Nephron (organoid): ENCODE results near the gene TLN1.

Source experiments
- H3K27ac Mint-ChIP-seq, 3 experiments: 2 replicates each; pipeline ENCODE4 v1.8.0; 2020; ENCODE audit warnings: mixed read lengths in 3 of 3, mild to moderate bottlenecking in 2 of 3, moderate library complexity in 1 of 3
- H3K27me3 Mint-ChIP-seq: 2 replicates; pipeline ENCODE4 v1.8.0; 2021; ENCODE audit warnings: low read depth, mild to moderate bottlenecking, moderate library complexity, mixed read lengths
- H3K36me3 Mint-ChIP-seq: 2 replicates; pipeline ENCODE4 v1.8.0; 2020; ENCODE audit warnings: low read depth, mixed read lengths
- H3K4me1 Mint-ChIP-seq: 2 replicates; pipeline ENCODE4 v1.8.0; 2020; ENCODE audit warnings: mixed read lengths
- H3K4me3 Mint-ChIP-seq, 3 experiments: 2 replicates each; pipeline ENCODE4 v1.8.0; 2020; ENCODE audit warnings: mild to moderate bottlenecking in 3 of 3, mixed read lengths in 3 of 3, moderate library complexity in 2 of 3
- H3K9me3 Mint-ChIP-seq: 2 replicates; pipeline ENCODE4 v1.8.0; 2020; ENCODE audit warnings: mixed read lengths
- CTCF ChIP-seq, 3 experiments: fragments of 200-600 bp; sonication (generic); IDR thresholded peaks; one replicate each; pipeline ENCODE4 v1.5.0; 2021; ENCODE audit warnings: antibody characterized with exemption in 3 of 3; ENCODE audit not compliant: unreplicated experiment in 3 of 3

Gene TLN1

GRCh38 chr9:35665471-35665818 lies 66.5 kb downstream of the TLN1 start:
- Mint-ChIP-seq H3K27me3 (no peaks in the 10 kb centered on the region), H3K4me3 (peak overlapping the region; percentile 85 to 87 (median 87)), H3K27ac (peak overlapping the region; percentile 27 to 89 (median 84))

GRCh38 chr9:35664531-35665470 lies 67.2 kb downstream of the TLN1 start, which contains the start of gene ARHGEF39:
TSS of gene ARHGEF39 (minus strand) at chr9:35665195. CDS start at chr9:35665169, 26 bp downstream.
- Mint-ChIP-seq H3K36me3 (peaks cover 19% of the 10 kb centered on the region), H3K27me3 (no peaks in the 10 kb centered on the region), H3K4me3 (peak within 1 kb of the TSS; percentile 85 to 87 (median 87)), H3K4me1 (peaks cover 63% of the 10 kb centered on the region), H3K27ac (peak within 1 kb of the TSS; percentile 78 to 89 (median 84)), H3K9me3 (no peaks in the 10 kb centered on the region)
- TF ChIP-seq CTCF (IDR thresholded peaks at IDR 0.05; ENCODE audit: unreplicated experiment in 3 of 3), result peak in 2 of 3 experiments; percentile 18 to 38

More at GRCh38 chr9:35665471-35665818, 66.5 kb downstream of the TLN1 start:
- Mint-ChIP-seq H3K9me3 (no peaks in the 10 kb centered on the region), H3K36me3 (peaks cover 15% of the 10 kb centered on the region), H3K4me1 (peaks cover 60% of the 10 kb centered on the region)
- TF ChIP-seq CTCF (IDR thresholded peaks at IDR 0.05; ENCODE audit: unreplicated experiment in 3 of 3), result no peak

GRCh38 chr9:35662437-35662836 lies 69.6 kb downstream of the TLN1 start:
- Mint-ChIP-seq H3K4me1 (peaks cover 63% of the 10 kb centered on the region), H3K27ac (peak overlapping the region in 2 of 3 experiments; percentile 58 to 73), H3K27me3 (peaks cover 5% of the 10 kb centered on the region), H3K4me3 (peak overlapping the region; percentile 1 to 87 (median 37)), H3K36me3 (peaks cover 28% of the 10 kb centered on the region), H3K9me3 (no peaks in the 10 kb centered on the region)
- no peak for TF ChIP-seq CTCF (IDR thresholded peaks at IDR 0.05; ENCODE audit: unreplicated experiment in 3 of 3)

GRCh38 chr9:35661756-35662350 lies 70.1 kb downstream of the TLN1 start:
- Mint-ChIP-seq H3K27me3 (peaks cover 5% of the 10 kb centered on the region), H3K4me1 (peaks cover 68% of the 10 kb centered on the region), H3K36me3 (peaks cover 28% of the 10 kb centered on the region), H3K9me3 (no peaks in the 10 kb centered on the region), H3K4me3 (peak overlapping the region; percentile 37 to 87 (median 45)), H3K27ac (peak overlapping the region; percentile 45 to 73 (median 53))
- no peak for TF ChIP-seq CTCF (IDR thresholded peaks at IDR 0.05; ENCODE audit: unreplicated experiment in 3 of 3)

- Mint-ChIP-seq H3K27ac (peak overlapping the region; percentile 80 to 94 (median 92)), H3K4me3 (peak overlapping the region; percentile 58 to 86 (median 82)), H3K9me3 (no peaks in the 10 kb centered on the region), H3K36me3 (peaks cover 28% of the 10 kb centered on the region), H3K4me1 (peaks cover 68% of the 10 kb centered on the region), H3K27me3 (peaks cover 5% of the 10 kb centered on the region)
- peak; percentile 16 to 47 (median 45) for TF ChIP-seq CTCF (IDR thresholded peaks at IDR 0.05; ENCODE audit: unreplicated experiment in 3 of 3)
Observed at GRCh38 chr9:35660966-35661415, 71.0 kb downstream of the TLN1 start.
